Upper lobe of left lung (tissue), 6 donors: Measurements from ENCODE around the gene SPTLC1. TPM values are rescaled to one million over a fixed set of nuclear protein-coding genes. Genes with fewer than 3 reads are reported as not detected.
"Not testable (repeated sequence)": the region's sequence is repeated elsewhere in the genome, so short reads cannot be mapped to it uniquely, and the experiment has no call there.

Experiments used
- ATAC-seq, 2 donors: fragments of 200-7000 bp; cut with Tn5 transposase; one replicate each; pipeline ENCODE4 v1.9.1; 2022; ENCODE audit warnings: mild to moderate bottlenecking in 2 of 2, moderate library complexity in 2 of 2; ENCODE audit not compliant: low FRiP score in 2 of 2
- DNase-seq, 2 donors: peaks; one replicate each; pipeline ENCODE4 v3.0.0-alpha.2; 2019 to 2020
- H3K27ac ChIP-seq, 4 donors: fragments of 200-600 bp; sonication (generic); one replicate each; pipeline ENCODE4 v1.5.1; 2016 to 2019
- H3K27me3 ChIP-seq, 4 donors: fragments of 200-600 bp; sonication (generic); one replicate each; pipeline ENCODE4 v1.5.1; 2017 to 2019
- H3K36me3 ChIP-seq, 4 donors: fragments of 200-600 bp; sonication (generic); one replicate each; pipeline ENCODE4 v1.5.1; 2016 to 2019
- H3K4me1 ChIP-seq, 4 donors: fragments of 200-600 bp; sonication (generic); one replicate each; pipeline ENCODE4 v1.5.1; 2018 to 2019
- H3K4me3 ChIP-seq, 4 donors: fragments of 200-600 bp; sonication (generic); one replicate each; pipeline ENCODE4 v1.5.1; 2017 to 2019; ENCODE audit warnings: mild to moderate bottlenecking in 2 of 4, moderate library complexity in 1 of 4
- H3K9me3 ChIP-seq, 4 donors: fragments of 200-600 bp; sonication (generic); one replicate each; pipeline ENCODE4 v1.5.1; 2018 to 2019
- CTCF ChIP-seq, 6 experiments: fragments of 450-650 bp in 4 of 6; fragments of 200-600 bp in 2 of 6; sonication (generic) in 2 of 6; IDR thresholded peaks; one replicate each; pipeline ENCODE4 v1.5.1; 2016 to 2019; ENCODE audit warnings: antibody characterized with exemption in 6 of 6
- EP300 ChIP-seq, 4 donors: sonication (generic); formaldehyde crosslinking; IDR thresholded peaks; one replicate each; pipeline ENCODE4 v1.5.1; 2017; ENCODE audit warnings: antibody characterized with exemption in 4 of 4, control low read depth in 2 of 4
- POLR2A ChIP-seq, 4 donors: fragments of 450-650 bp; IDR thresholded peaks; one replicate each; pipeline ENCODE4 v1.5.1; 2016 to 2017; ENCODE audit warnings: antibody characterized with exemption in 4 of 4, mild to moderate bottlenecking in 2 of 4
- POLR2AphosphoS5 ChIP-seq, 2 donors: sonication (generic); formaldehyde crosslinking; IDR thresholded peaks; one replicate each; pipeline ENCODE4 v1.5.1; 2017; ENCODE audit warnings: antibody characterized with exemption in 2 of 2
- WGBS, 2 donors: methylation state at CpG; one replicate each; pipeline ENCODE4 v1.1.5; 2017 to 2018; 5-methylcytosine and 5-hydroxymethylcytosine counted together
- total RNA-seq, 6 donors: library from RNA; depleted of rRNA in 4 of 6; stranded (reverse); fragments of >200 nt in 4 of 6; gene quantifications; one replicate each; pipeline versions ENCODE4 v1.1.0 to v1.2.1, GENCODE V29; 2016 to 2021
- donor health status: DM: no; HTN: no; CAD: no; lungs with moderate emphysema.
- donor health status: DM: no; HTN: yes; CAD: no; lungs with severe emphysema.

The SPTLC1 gene
- total RNA-seq, 6 donors from 2014 or later: 25.6 to 85.7 (median 60.6) TPM

GRCh38 chr9:92133949-92134604 lies 18.9 kb upstream of the SPTLC1 start:
- H3K4me1 ChIP-seq: peaks cover 0 to 18% (median 10%) of the 10 kb centered on the region in 4 donors
- H3K27ac ChIP-seq: no peak overlapping the region
- H3K27me3 ChIP-seq: no peaks in the 10 kb centered on the region
- ATAC-seq: peak; percentile 83 to 91
- H3K9me3 ChIP-seq: no peaks in the 10 kb centered on the region
- peak; percentile 73 to 87 for DNase-seq
- 11 to 40% methylated on average over 1 to 19 of the region's 19 CpGs for WGBS, 2 donors
- H3K36me3 ChIP-seq: no peaks in the 10 kb centered on the region
- H3K4me3 ChIP-seq: no peak overlapping the region
- no peak for TF ChIP-seq POLR2AphosphoS5 (IDR thresholded peaks at IDR 0.05)
- TF ChIP-seq CTCF (IDR thresholded peaks at IDR 0.05): peak; percentile 78 to 93 (median 84)

- ATAC-seq, DNase-seq, H3K36me3 ChIP-seq, H3K4me3 ChIP-seq, H3K9me3 ChIP-seq, H3K27me3 ChIP-seq, H3K27ac ChIP-seq: not testable (repeated sequence)
- WGBS, 2 donors: 88% methylated on average over 1 of the region's 1 CpG; no CpG with 5 or more reads in 1 of the 2 donors
- H3K4me1 ChIP-seq: peaks cover 0 to 12% (median 9%) of the 10 kb centered on the region in 4 donors
Measured at GRCh38 chr9:92132913-92133312, 17.7 kb upstream of the SPTLC1 start.

GRCh38 chr9:92132501-92132900 lies 17.3 kb upstream of the SPTLC1 start:
- no peak overlapping the region for H3K27ac ChIP-seq
- H3K36me3 ChIP-seq: no peaks in the 10 kb centered on the region
- WGBS, 2 donors: 60 to 92% methylated on average over 1 of the region's 1 CpG
- H3K4me1 ChIP-seq: peaks cover 0 to 10% (median 7%) of the 10 kb centered on the region in 4 donors
- H3K9me3 ChIP-seq: no peaks in the 10 kb centered on the region
- no peak overlapping the region for H3K4me3 ChIP-seq
- H3K27me3 ChIP-seq: no peaks in the 10 kb centered on the region
- TF ChIP-seq POLR2A (IDR thresholded peaks at IDR 0.05): no peak
- TF ChIP-seq CTCF (IDR thresholded peaks at IDR 0.05): no peak
- no peak for TF ChIP-seq EP300 (IDR thresholded peaks at IDR 0.05)
- TF ChIP-seq POLR2AphosphoS5 (IDR thresholded peaks at IDR 0.05): no peak
- no peak for DNase-seq
- ATAC-seq: no peak

- H3K36me3 ChIP-seq: no peaks in the 10 kb centered on the region
- DNase-seq: peak in 1 of 2 donors; percentile 28
- H3K9me3 ChIP-seq: no peaks in the 10 kb centered on the region
- no peak overlapping the region for H3K4me3 ChIP-seq
- H3K27me3 ChIP-seq: no peaks in the 10 kb centered on the region
- no peaks in the 10 kb centered on the region for H3K4me1 ChIP-seq
- 64 to 69% methylated on average over 7 to 8 of the region's 8 CpGs for WGBS, 2 donors
- no peak overlapping the region for H3K27ac ChIP-seq
- TF ChIP-seq POLR2A (IDR thresholded peaks at IDR 0.05): no peak
- no peak for TF ChIP-seq POLR2AphosphoS5 (IDR thresholded peaks at IDR 0.05)
- no peak for TF ChIP-seq EP300 (IDR thresholded peaks at IDR 0.05)
- no peak for TF ChIP-seq CTCF (IDR thresholded peaks at IDR 0.05)
- no peak for ATAC-seq
Measured at GRCh38 chr9:92122800-92123199, 7.6 kb upstream of the SPTLC1 start.

GRCh38 chr9:92122061-92122460 lies 6.8 kb upstream of the SPTLC1 start:
- 86 to 95% methylated on average over 1 of the region's 1 CpG for WGBS, 2 donors
- H3K4me1 ChIP-seq: no peaks in the 10 kb centered on the region
- no peaks in the 10 kb centered on the region for H3K27me3 ChIP-seq
- DNase-seq: no peak
- H3K4me3 ChIP-seq: no peak overlapping the region
- no peak overlapping the region for H3K27ac ChIP-seq
- no peak for ATAC-seq
- no peaks in the 10 kb centered on the region for H3K36me3 ChIP-seq
- H3K9me3 ChIP-seq: no peaks in the 10 kb centered on the region
- TF ChIP-seq CTCF (IDR thresholded peaks at IDR 0.05): no peak
- no peak for TF ChIP-seq POLR2AphosphoS5 (IDR thresholded peaks at IDR 0.05)
- no peak for TF ChIP-seq POLR2A (IDR thresholded peaks at IDR 0.05)
- TF ChIP-seq EP300 (IDR thresholded peaks at IDR 0.05): no peak
